HEK293T (cell line): ENCODE measurements around the gene KRT34.

Experiments used
- ARNT ChIP-seq: fragments of 450-650 bp; IDR thresholded peaks from 2 replicates; pipeline ENCODE4 v1.6.1; 2017; ENCODE audit warnings: mild to moderate bottlenecking
- BHLHE40 ChIP-seq: fragments of 450-650 bp; IDR thresholded peaks from 2 replicates; pipeline ENCODE4 v1.6.1; 2016; ENCODE audit warnings: mild to moderate bottlenecking, moderate library complexity, borderline replicate concordance
- CTBP1 ChIP-seq: fragments of 450-650 bp; IDR thresholded peaks from 2 replicates; pipeline ENCODE4 v1.6.1; 2016; ENCODE audit warnings: borderline replicate concordance
- ELF4 ChIP-seq: fragments of 450-650 bp; IDR thresholded peaks from 2 replicates; pipeline ENCODE4 v1.6.1; 2017; ENCODE audit warnings: antibody characterized with exemption
- FOXA1 ChIP-seq: fragments of 450-650 bp; IDR thresholded peaks from 2 replicates; pipeline ENCODE4 v1.6.1; 2016; ENCODE audit warnings: mild to moderate bottlenecking
- FOXM1 ChIP-seq: fragments of 450-650 bp; IDR thresholded peaks from 2 replicates; pipeline ENCODE4 v1.6.1; 2017; ENCODE audit warnings: mild to moderate bottlenecking, borderline replicate concordance
- HDGF ChIP-seq: fragments of 450-650 bp; IDR thresholded peaks from 2 replicates; pipeline ENCODE4 v1.6.1; 2017; ENCODE audit warnings: antibody characterized with exemption, borderline replicate concordance
- L3MBTL2 ChIP-seq: fragments of 450-650 bp; conservative IDR thresholded peaks from 2 replicates; pipeline ENCODE4 v1.6.1; 2016; ENCODE audit warnings: mild to moderate bottlenecking
- LEF1 ChIP-seq: fragments of 450-650 bp; IDR thresholded peaks from 2 replicates; pipeline ENCODE4 v1.6.1; 2017; ENCODE audit warnings: mild to moderate bottlenecking, borderline replicate concordance
- NFRKB ChIP-seq: fragments of 450-650 bp; IDR thresholded peaks from 2 replicates; pipeline ENCODE4 v1.6.1; 2016; ENCODE audit warnings: mild to moderate bottlenecking, moderate library complexity
- SP1 ChIP-seq: fragments of 450-650 bp; IDR thresholded peaks from 2 replicates; pipeline ENCODE4 v1.6.1; 2017
- SUZ12 ChIP-seq: fragments of 450-650 bp; IDR thresholded peaks from 2 replicates; pipeline ENCODE4 v1.6.1; 2016; ENCODE audit warnings: mild to moderate bottlenecking
- TARDBP ChIP-seq: fragments of 450-650 bp; IDR thresholded peaks from 2 replicates; pipeline ENCODE4 v1.6.1; 2016
- ZNF384 ChIP-seq: fragments of 450-650 bp; IDR thresholded peaks from 2 replicates; pipeline ENCODE4 v1.6.1; 2016

DNA sequence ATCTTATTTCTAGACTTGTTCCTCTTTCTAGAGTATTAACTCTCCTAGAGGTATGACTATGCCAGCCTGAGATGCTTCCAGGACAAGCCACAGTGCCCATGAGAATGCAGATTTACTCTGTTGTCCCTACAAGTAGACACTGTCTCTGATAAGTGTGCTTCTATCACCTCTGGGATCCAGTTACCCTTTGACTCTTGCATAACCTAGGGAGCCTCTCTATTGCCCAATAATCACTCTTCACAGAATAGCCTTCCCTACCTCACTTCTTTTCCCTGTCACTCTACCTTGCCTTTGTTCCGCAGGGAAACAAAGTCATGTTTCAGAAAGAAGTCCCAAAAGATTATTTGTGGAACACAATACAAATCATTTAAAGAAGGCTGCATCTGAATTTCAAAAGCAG lies 1.6 kb upstream of the KRT34 start:
- TF ChIP-seq SP1 (no peak), ELF4 (no peak), FOXM1 (no peak), CTBP1 (no peak), ZNF384 (no peak), SUZ12 (no peak), FOXA1 (no peak), HDGF (no peak), TARDBP (no peak), L3MBTL2 (no peak), BHLHE40 (no peak), ARNT (no peak), NFRKB (no peak), LEF1 (no peak)
